ENCODE results near the gene COBL. TPM values are rescaled to one million over a fixed set of nuclear protein-coding genes. Genes with fewer than 3 reads are reported as not detected.
A peak's percentile ranks its signal among the peaks of the same experiment; 100 is the strongest.

Gene COBL
- 10 to 100 TPM; 21.5 to 35.9 (median 24.6) TPM for total RNA-seq
- long read RNA-seq, partial matches to known transcripts, result 1 of 3 reads
- long read RNA-seq, other reads (novel, unspliced or antisense), result 2 of 3 reads

- 7% methylated on average over 4 of the region's 94 CpGs for WGBS (ENCODE audit: insufficient coverage, low coverage, low lambda C conversion rate, missing lambda C conversion rate)
- TF ChIP-seq CTCF (IDR thresholded peaks at IDR 0.05) (peak in 1 of 4 donors; percentile 4), POLR2A (IDR thresholded peaks at IDR 0.05) (peak; percentile 55)
- intact Hi-C loops (cut with DNase I), result no loop called here
- Histone ChIP-seq H3K27me3 (no peaks in the 10 kb centered on the region), H3K4me1 (peaks cover 0 to 58% (median 17%) of the 10 kb centered on the region in 4 donors), H3K9me3 (no peaks in the 10 kb centered on the region), H3K27ac (peak within 1 kb of the TSS; percentile 70 to 95 (median 86)), H3K36me3 (no peaks in the 10 kb centered on the region), H3K4me3 (peak within 1 kb of the TSS; percentile 56 to 86 (median 76))
- DNase-seq (peak; percentile 80 to 86 (median 85)), ATAC-seq (peak; percentile 52 to 74 (median 68))
Observed at GRCh38 chr7:51316666-51317581, at the start of gene COBL. TSS of gene COBL (minus strand) at chr7:51316809. CDS start at chr7:51316633, 176 bp downstream.

- Histone ChIP-seq H3K27me3 (no peaks in the 10 kb centered on the region), H3K36me3 (no peaks in the 10 kb centered on the region), H3K4me3 (no peak overlapping the region), H3K27ac (no peak overlapping the region), H3K9me3 (no peaks in the 10 kb centered on the region), H3K4me1 (peaks cover 0 to 10% (median 2%) of the 10 kb centered on the region in 4 donors)
- intact Hi-C loops (cut with DNase I), result loop anchor here (5.0 to 10.0 kb wide), 5 partner anchors 101 to 901 kb away; no protein-coding TSS in a partner anchor
- no peak for TF ChIP-seq POLR2A (IDR thresholded peaks at IDR 0.05)
- no peak for TF ChIP-seq CTCF (IDR thresholded peaks at IDR 0.05)
- WGBS (ENCODE audit: insufficient coverage, low coverage, low lambda C conversion rate, missing lambda C conversion rate), result 91% methylated on average over 7 of the region's 7 CpGs
- ATAC-seq (no peak), DNase-seq (no peak)
Observed at GRCh38 chr7:51366172-51366728, 49.6 kb upstream of the COBL start.

- no peaks in the 10 kb centered on the region for H3K36me3 ChIP-seq
- H3K4me3 ChIP-seq, result no peak overlapping the region
- peak in 2 of 4 donors; percentile 17 to 26 for ATAC-seq
- H3K27me3 ChIP-seq, result no peaks in the 10 kb centered on the region
- no peak for DNase-seq
- no peaks in the 10 kb centered on the region for H3K9me3 ChIP-seq
- intact Hi-C loops (cut with DNase I), result no loop called here
- peak overlapping the region in 2 of 3 donors; percentile 67 to 70 for H3K27ac ChIP-seq
- TF ChIP-seq POLR2A (IDR thresholded peaks at IDR 0.05) (no peak), CTCF (IDR thresholded peaks at IDR 0.05) (peak in 2 of 4 donors; percentile 19 to 23)
- peaks cover 0 to 30% (median 13%) of the 10 kb centered on the region in 4 donors for H3K4me1 ChIP-seq
- WGBS (ENCODE audit: insufficient coverage, low coverage, low lambda C conversion rate, missing lambda C conversion rate), result 37% methylated on average over 5 of the region's 6 CpGs
Observed at GRCh38 chr7:51357821-51358220, 41.2 kb upstream of the COBL start.

- no peaks in the 10 kb centered on the region for H3K27me3 ChIP-seq
- H3K4me1 ChIP-seq, result peaks cover 0 to 30% (median 13%) of the 10 kb centered on the region in 4 donors
- TF ChIP-seq CTCF (IDR thresholded peaks at IDR 0.05) (no peak), POLR2A (IDR thresholded peaks at IDR 0.05) (no peak)
- peak; percentile 76 to 89 (median 82) for ATAC-seq
- intact Hi-C loops (cut with DNase I), result no loop called here
- H3K27ac ChIP-seq, result peak overlapping the region; percentile 28 to 70 (median 67)
- H3K9me3 ChIP-seq, result no peaks in the 10 kb centered on the region
- WGBS (ENCODE audit: insufficient coverage, low coverage, low lambda C conversion rate, missing lambda C conversion rate), result 27% methylated on average over 8 of the region's 12 CpGs
- DNase-seq, result peak; percentile 29 to 75 (median 68)
- no peaks in the 10 kb centered on the region for H3K36me3 ChIP-seq
- no peak overlapping the region for H3K4me3 ChIP-seq
Observed at GRCh38 chr7:51356849-51357516, 40.4 kb upstream of the COBL start.

All from right lobe of liver (tissue), 6 donors.